Transverse colon (tissue), 4 donors: Measurements from ENCODE around the gene MON1A. TPM values are rescaled to one million over a fixed set of nuclear protein-coding genes. Genes with fewer than 3 reads are reported as not detected.

Experiments
- DNase-seq: peaks from one replicate; pipeline ENCODE4 v3.0.0-alpha.2; 2019
- H3K27ac ChIP-seq, 4 donors: fragments of 200-600 bp; sonication (generic); 2 replicates each; pipeline ENCODE4 v1.5.1; 2016 to 2018; ENCODE audit warnings: inconsistent platforms in 4 of 4
- H3K27me3 ChIP-seq: fragments of 200-600 bp; sonication (generic); 2 replicates; pipeline ENCODE4 v1.5.1; 2017; ENCODE audit warnings: inconsistent platforms
- H3K36me3 ChIP-seq, 4 donors: fragments of 200-600 bp; sonication (generic); 2 replicates each; pipeline ENCODE4 v1.5.1; 2017 to 2019; ENCODE audit warnings: inconsistent platforms in 4 of 4
- H3K4me1 ChIP-seq, 4 donors: fragments of 200-600 bp; sonication (generic); 2 replicates each; pipeline ENCODE4 v1.5.1; 2017 to 2020; ENCODE audit warnings: inconsistent platforms in 4 of 4
- H3K4me3 ChIP-seq, 4 donors: fragments of 200-600 bp; sonication (generic); 1 replicate in 1 of 4; 2 replicates in 3 of 4; pipeline versions ENCODE4 v1.5.1 to v1.6.1; 2017 to 2019; ENCODE audit warnings: inconsistent platforms in 4 of 4
- H3K9me3 ChIP-seq, 2 donors: fragments of 200-600 bp; sonication (generic); 2 replicates each; pipeline ENCODE4 v1.5.1; 2017 to 2019; ENCODE audit warnings: inconsistent platforms in 2 of 2
- CTCF ChIP-seq, 5 experiments: fragments of 200-600 bp in 3 of 5; fragments of 450-650 bp in 2 of 5; sonication (generic) in 3 of 5; IDR thresholded peaks; 1 replicate in 2 of 5; 2 replicates in 3 of 5; pipeline ENCODE4 v1.5.1; 2016 to 2017; ENCODE audit warnings: antibody characterized with exemption in 5 of 5, inconsistent platforms in 3 of 5, mild to moderate bottlenecking in 2 of 5, moderate library complexity in 1 of 5
- EP300 ChIP-seq: sonication (generic); formaldehyde crosslinking; IDR thresholded peaks from one replicate; pipeline ENCODE4 v1.6.1; 2017; ENCODE audit warnings: antibody characterized with exemption, low read depth
- POLR2A ChIP-seq: fragments of 450-650 bp; IDR thresholded peaks from one replicate; pipeline ENCODE4 v1.6.1; 2016; ENCODE audit warnings: antibody characterized with exemption, mild to moderate bottlenecking, moderate library complexity
- POLR2AphosphoS5 ChIP-seq, 3 donors: sonication (generic); formaldehyde crosslinking; IDR thresholded peaks; one replicate each; pipeline ENCODE4 v1.6.1; 2016; ENCODE audit warnings: antibody characterized with exemption in 3 of 3
- WGBS, 2 donors: methylation state at CpG; one replicate each; pipeline ENCODE4 v1.1.5; 2018; ENCODE audit warnings: low coverage in 1 of 2; 5-methylcytosine and 5-hydroxymethylcytosine counted together
- in situ Hi-C, 4 donors: fragments of 200-750 bp; cut with MboI; loops; one replicate each; pipeline versions ENCODE4 v1.15.0 to v1.15.1; 2017; ENCODE audit warnings: low sequenced_read_pairs in 3 of 4, low pct_ligation_motif_present in 1 of 4, low pct_unique_long_range_greater_than_20kb in 1 of 4
- intact Hi-C: fragments of 100-400 bp; cut with DNase I; formaldehyde crosslinking; loops from one replicate; pipeline ENCODE4 v1.15.1; 2023; ENCODE audit warnings: low total_unique reads
- total RNA-seq, 4 donors: library from RNA; depleted of rRNA; stranded (reverse); fragments of >200 nt; gene quantifications; one replicate each; pipeline ENCODE4 v1.1.0, GENCODE V29; 2016

Gene MON1A
- total RNA-seq, 4 donors from 2014 or later, result 0.80 to 10.5 (median 8.7) TPM

- peak overlapping the region; percentile 83 to 86 (median 85) for H3K27ac ChIP-seq
- H3K4me3 ChIP-seq, result peak overlapping the region in 2 of 4 donors; percentile 15 to 50
- H3K36me3 ChIP-seq, result peaks cover 0 to 8% (median 0%) of the 10 kb centered on the region in 4 donors
- peak; percentile 90 for DNase-seq
- in situ Hi-C loops, result no loop called here
- H3K9me3 ChIP-seq, result no peaks in the 10 kb centered on the region
- H3K4me1 ChIP-seq, result peaks cover 21 to 55% (median 53%) of the 10 kb centered on the region in 4 donors
- intact Hi-C loops, result loop anchor here (10.0 kb wide), 1 partner anchor 196 kb away; no protein-coding TSS in a partner anchor
- 39 to 75% methylated on average over 4 to 5 of the region's 8 CpGs for WGBS, 2 donors
- H3K27me3 ChIP-seq, result no peaks in the 10 kb centered on the region
- TF ChIP-seq POLR2AphosphoS5 (IDR thresholded peaks at IDR 0.05) (peak in 2 of 3 donors; percentile 60 to 84), EP300 (no peak), POLR2A (peak; percentile 75)
Observed at GRCh38 chr3:49900491-49901153, 29.0 kb downstream of the MON1A start.

- Histone ChIP-seq H3K36me3 (peaks cover 0 to 8% (median 3%) of the 10 kb centered on the region in 4 donors), H3K4me1 (peaks cover 16 to 47% (median 45%) of the 10 kb centered on the region in 4 donors), H3K9me3 (no peaks in the 10 kb centered on the region), H3K27ac (peak overlapping the region; percentile 83 to 86 (median 85)), H3K4me3 (peak overlapping the region in 1 of 4 donors; percentile 25), H3K27me3 (no peaks in the 10 kb centered on the region)
- TF ChIP-seq POLR2AphosphoS5 (IDR thresholded peaks at IDR 0.05), result no peak
- in situ Hi-C loops (no loop called here), intact Hi-C loops (loop anchor here (10.0 kb wide), 1 partner anchor 195 kb away; no protein-coding TSS in a partner anchor)
- 85% methylated on average over 5 of the region's 5 CpGs; no CpG with 5 or more reads in 1 of the 2 donors for WGBS, 2 donors
- DNase-seq, result no peak
Observed at GRCh38 chr3:49899815-49900214, 29.8 kb downstream of the MON1A start.

- no peaks in the 10 kb centered on the region for H3K9me3 ChIP-seq
- H3K4me3 ChIP-seq, result no peak overlapping the region
- H3K4me1 ChIP-seq, result peaks cover 12 to 40% (median 38%) of the 10 kb centered on the region in 4 donors
- H3K36me3 ChIP-seq, result peaks cover 0 to 8% (median 3%) of the 10 kb centered on the region in 4 donors
- TF ChIP-seq POLR2AphosphoS5 (IDR thresholded peaks at IDR 0.05) (no peak), POLR2A (no peak), EP300 (no peak), CTCF (IDR thresholded peaks at IDR 0.05) (no peak)
- 74% methylated on average over 6 of the region's 6 CpGs; no CpG with 5 or more reads in 1 of the 2 donors for WGBS, 2 donors
- in situ Hi-C loops, result no loop called here
- intact Hi-C loops, result no loop called here
- H3K27ac ChIP-seq, result no peak overlapping the region
- DNase-seq, result no peak
- H3K27me3 ChIP-seq, result no peaks in the 10 kb centered on the region
Observed at GRCh38 chr3:49898991-49899390, 30.6 kb downstream of the MON1A start.

- TF ChIP-seq EP300, result no peak
- no peak for TF ChIP-seq POLR2A
- TF ChIP-seq CTCF (IDR thresholded peaks at IDR 0.05), result no peak
- no peak for TF ChIP-seq POLR2AphosphoS5 (IDR thresholded peaks at IDR 0.05)
- no peak for DNase-seq
- no peak overlapping the region for H3K27ac ChIP-seq
- no peak overlapping the region for H3K4me3 ChIP-seq
- intact Hi-C loops, result no loop called here
- H3K27me3 ChIP-seq, result no peaks in the 10 kb centered on the region
- 81% methylated on average over 5 of the region's 5 CpGs; no CpG with 5 or more reads in 1 of the 2 donors for WGBS, 2 donors
- H3K36me3 ChIP-seq, result peaks cover 0 to 8% (median 3%) of the 10 kb centered on the region in 4 donors
- in situ Hi-C loops, result no loop called here
- peaks cover 6 to 18% (median 15%) of the 10 kb centered on the region in 4 donors for H3K4me1 ChIP-seq
- no peaks in the 10 kb centered on the region for H3K9me3 ChIP-seq
Observed at GRCh38 chr3:49896345-49896744, 33.3 kb downstream of the MON1A start.

- in situ Hi-C loops (no loop called here), intact Hi-C loops (no loop called here)
- no peaks in the 10 kb centered on the region for H3K9me3 ChIP-seq
- WGBS, 2 donors, result 92% methylated on average over 9 of the region's 9 CpGs; no CpG with 5 or more reads in 1 of the 2 donors
- peaks cover 0 to 8% (median 3%) of the 10 kb centered on the region in 4 donors for H3K36me3 ChIP-seq
- TF ChIP-seq POLR2AphosphoS5 (IDR thresholded peaks at IDR 0.05), result no peak
- TF ChIP-seq CTCF (IDR thresholded peaks at IDR 0.05), result no peak
- no peak for TF ChIP-seq POLR2A
- TF ChIP-seq EP300, result no peak
- no peak overlapping the region for H3K4me3 ChIP-seq
- DNase-seq, result no peak
- H3K4me1 ChIP-seq, result peaks cover 6 to 12% (median 10%) of the 10 kb centered on the region in 4 donors
- H3K27ac ChIP-seq, result no peak overlapping the region
- H3K27me3 ChIP-seq, result no peaks in the 10 kb centered on the region
Observed at GRCh38 chr3:49895791-49896190, 33.8 kb downstream of the MON1A start.
